Measurements from ENCODE around the gene GNG13.

GRCh38 chr16:764848-765487, 35.6 kb downstream of the GNG13 start:
- no peak for TF ChIP-seq KAT8 (IDR thresholded peaks at IDR 0.05; ENCODE audit: low read depth)
- no peak for TF ChIP-seq CHD2 (IDR thresholded peaks at IDR 0.05; ENCODE audit: low read depth, low read length)
- TF ChIP-seq NUFIP1 (IDR thresholded peaks at IDR 0.05; ENCODE audit: partially characterized antibody): no peak
- TF ChIP-seq PHF20 (IDR thresholded peaks at IDR 0.05; ENCODE audit: partially characterized antibody): no peak
- TF ChIP-seq EZH2 (IDR thresholded peaks at IDR 0.05; ENCODE audit: borderline replicate concordance, low read depth, low read length): no peak

All from K562 (cell line).